Astrocyte (in vitro differentiated cells and primary cell): Measurements from ENCODE around the gene FAM234A. TPM values are rescaled to one million over a fixed set of nuclear protein-coding genes. Genes with fewer than 3 reads are reported as not detected.

ENCODE experiments used
- DNase-seq: peaks from one replicate; pipeline ENCODE4 v3.0.0-alpha.2; 2010; ENCODE audit warnings: low read depth
- FAIRE-seq: peaks from 2 replicates; lab custom pipeline; 2011; peaks lifted over from hg19 to GRCh38; lab: Jason Lieb, UNC
- H2AFZ ChIP-seq: 2 replicates; pipeline ENCODE4 v1.6.0; 2012; ENCODE audit warnings: low read depth, low read length, inconsistent platforms
- H3K27ac ChIP-seq: 2 replicates; pipeline ENCODE4 v1.5.1; 2011; ENCODE audit warnings: low read depth, low read length, inconsistent platforms
- H3K27me3 ChIP-seq: 2 replicates; pipeline ENCODE4 v1.6.0; 2011; ENCODE audit warnings: low read length, inconsistent platforms; ENCODE audit not compliant: insufficient read depth
- H3K36me3 ChIP-seq: 2 replicates; pipeline ENCODE4 v1.5.1; 2011; ENCODE audit warnings: low read length, inconsistent platforms; ENCODE audit not compliant: insufficient read depth
- H3K4me1 ChIP-seq: 2 replicates; pipeline ENCODE4 v1.5.1; 2011; ENCODE audit warnings: low read length, inconsistent platforms; ENCODE audit not compliant: insufficient read depth
- H3K4me2 ChIP-seq: 2 replicates; pipeline ENCODE4 v1.6.0; 2012; ENCODE audit warnings: low read length, inconsistent platforms
- H3K4me3 ChIP-seq: 2 replicates; pipeline ENCODE4 v1.5.1; 2011; ENCODE audit warnings: low read depth, mild to moderate bottlenecking, low read length, inconsistent platforms; ENCODE audit not compliant: insufficient read depth
- H3K79me2 ChIP-seq: 2 replicates; pipeline ENCODE4 v1.6.0; 2012; ENCODE audit warnings: mild to moderate bottlenecking, low read length, inconsistent platforms; ENCODE audit not compliant: insufficient read depth
- H3K9ac ChIP-seq: 2 replicates; pipeline ENCODE4 v1.6.0; 2012; ENCODE audit warnings: mild to moderate bottlenecking, low read length, inconsistent platforms
- H3K9me3 ChIP-seq: 2 replicates; pipeline ENCODE4 v1.5.1; 2012; ENCODE audit warnings: low read depth, mild to moderate bottlenecking, low read length, inconsistent platforms; ENCODE audit not compliant: insufficient read depth
- H4K20me1 ChIP-seq: 2 replicates; pipeline ENCODE4 v1.6.0; 2012; ENCODE audit warnings: low read length, inconsistent platforms; ENCODE audit not compliant: insufficient read depth
- H3K27ac Mint-ChIP-seq: one replicate; pipeline ENCODE4 v1.8.0; 2021; ENCODE audit warnings: mild to moderate bottlenecking, mixed read lengths; ENCODE audit not compliant: unreplicated experiment
- H3K27me3 Mint-ChIP-seq: one replicate; pipeline ENCODE4 v1.8.0; 2021; ENCODE audit warnings: low read depth, mixed read lengths; ENCODE audit not compliant: unreplicated experiment
- H3K36me3 Mint-ChIP-seq: one replicate; pipeline ENCODE4 v1.8.0; 2021; ENCODE audit warnings: low read depth, mixed read lengths; ENCODE audit not compliant: unreplicated experiment
- H3K4me1 Mint-ChIP-seq: one replicate; pipeline ENCODE4 v1.8.0; 2021; ENCODE audit warnings: low read depth, mixed read lengths; ENCODE audit not compliant: unreplicated experiment
- H3K4me3 Mint-ChIP-seq: one replicate; pipeline ENCODE4 v1.8.0; 2021; ENCODE audit warnings: mild to moderate bottlenecking, moderate library complexity, mixed read lengths; ENCODE audit not compliant: unreplicated experiment
- H3K9me3 Mint-ChIP-seq: one replicate; pipeline ENCODE4 v1.8.0; 2021; ENCODE audit warnings: mild to moderate bottlenecking, mixed read lengths; ENCODE audit not compliant: unreplicated experiment
- CTCF ChIP-seq: IDR thresholded peaks from 2 replicates; pipeline ENCODE4 v1.5.1; 2011; ENCODE audit warnings: low read depth, mild to moderate bottlenecking, inconsistent platforms, low read length, moderate library complexity; ENCODE audit not compliant: insufficient read depth
- EZH2 ChIP-seq: IDR thresholded peaks from 2 replicates; pipeline ENCODE4 v1.6.1; 2012; ENCODE audit warnings: mild to moderate bottlenecking, low read length, inconsistent platforms; ENCODE audit not compliant: insufficient read depth
- total RNA-seq: library from RNA; stranded (reverse); gene quantifications from 2 replicates; pipeline ENCODE4 v1.2.1, GENCODE V29; 2021

Gene FAM234A
- total RNA-seq, 1 donor from 2014 or later, result 70.8 TPM

- Histone ChIP-seq H3K79me2 (no peaks in the 10 kb centered on the region), H3K4me1 (no peaks in the 10 kb centered on the region), H3K4me2 (no peak overlapping the region), H3K4me3 (no peak overlapping the region), H3K27me3 (no peaks in the 10 kb centered on the region), H2AFZ (no peak overlapping the region), H3K36me3 (no peaks in the 10 kb centered on the region), H3K9me3 (no peaks in the 10 kb centered on the region), H3K27ac (no peak overlapping the region), H4K20me1 (no peaks in the 10 kb centered on the region), H3K9ac (no peak overlapping the region)
- Mint-ChIP-seq H3K27me3 (no peaks in the 10 kb centered on the region), H3K4me1 (no peaks in the 10 kb centered on the region), H3K27ac (no peak overlapping the region), H3K36me3 (peaks cover 7% of the 10 kb centered on the region), H3K4me3 (no peak overlapping the region), H3K9me3 (no peaks in the 10 kb centered on the region)
- no peak for DNase-seq
- TF ChIP-seq CTCF (no peak), EZH2 (no peak)
- no peak for FAIRE-seq
Observed at GRCh38 chr16:287298-287811, 52.7 kb downstream of the FAM234A start.

GRCh38 chr16:287981-288920, 53.6 kb downstream of the FAM234A start:
- Histone ChIP-seq H3K4me1 (no peaks in the 10 kb centered on the region), H2AFZ (no peak overlapping the region), H3K27me3 (no peaks in the 10 kb centered on the region), H3K4me2 (no peak overlapping the region), H3K9ac (no peak overlapping the region), H3K9me3 (no peaks in the 10 kb centered on the region), H3K79me2 (no peaks in the 10 kb centered on the region), H3K27ac (no peak overlapping the region), H4K20me1 (no peaks in the 10 kb centered on the region), H3K4me3 (no peak overlapping the region), H3K36me3 (no peaks in the 10 kb centered on the region)
- DNase-seq (no peak), FAIRE-seq (no peak)
- no peaks in the 10 kb centered on the region for H3K27me3 Mint-ChIP-seq
- H3K9me3 Mint-ChIP-seq, result no peaks in the 10 kb centered on the region
- peaks cover 8% of the 10 kb centered on the region for H3K36me3 Mint-ChIP-seq
- TF ChIP-seq EZH2 (no peak), CTCF (no peak)
- no peak overlapping the region for H3K4me3 Mint-ChIP-seq
- no peak overlapping the region for H3K27ac Mint-ChIP-seq
- H3K4me1 Mint-ChIP-seq, result no peaks in the 10 kb centered on the region
